Anterior cingulate cortex (tissue), 58 donors: ENCODE results near the gene LSR.
"Not testable (repeated sequence)": the region's sequence is repeated elsewhere in the genome, so short reads cannot be mapped to it uniquely, and the experiment has no call there.

Experiments used
- DNase-seq, 58 donors: peaks; one replicate each; lab custom pipeline; 2025; lab: John Stamatoyannopoulos, UW

The LSR gene

GRCh38 chr19:35216833-35217648 is 31.8 kb upstream of the LSR start:
- peak in 5 of 58 donors; percentile 6 to 19 (median 9) for DNase-seq

DNA sequence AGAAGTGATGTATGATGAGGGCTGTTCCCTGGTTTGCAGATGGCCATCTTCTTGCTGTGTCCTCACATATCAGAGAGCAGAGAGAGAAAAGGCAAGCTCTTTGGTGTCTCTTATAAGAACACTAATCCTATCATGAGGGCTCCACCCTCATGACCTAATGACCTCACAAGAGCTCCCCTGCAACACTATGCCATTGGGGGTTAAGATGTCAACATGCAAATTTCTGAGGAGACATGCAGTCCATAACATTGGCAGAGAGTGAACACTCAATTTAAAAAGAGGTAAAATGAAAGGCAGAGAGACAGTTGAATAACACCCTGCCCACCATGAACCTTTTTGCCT is 31.2 kb upstream of the LSR start:
- no peak for DNase-seq

- no peak for DNase-seq
These were observed 29.8 kb upstream of the LSR start for GRCh38 chr19:35219008-35219407.

- DNase-seq, result no peak
These were observed 28.4 kb upstream of the LSR start for GRCh38 chr19:35220315-35220921.

GRCh38 chr19:35220973-35221590 is 27.7 kb upstream of the LSR start:
- DNase-seq, result not testable (repeated sequence)

DNA sequence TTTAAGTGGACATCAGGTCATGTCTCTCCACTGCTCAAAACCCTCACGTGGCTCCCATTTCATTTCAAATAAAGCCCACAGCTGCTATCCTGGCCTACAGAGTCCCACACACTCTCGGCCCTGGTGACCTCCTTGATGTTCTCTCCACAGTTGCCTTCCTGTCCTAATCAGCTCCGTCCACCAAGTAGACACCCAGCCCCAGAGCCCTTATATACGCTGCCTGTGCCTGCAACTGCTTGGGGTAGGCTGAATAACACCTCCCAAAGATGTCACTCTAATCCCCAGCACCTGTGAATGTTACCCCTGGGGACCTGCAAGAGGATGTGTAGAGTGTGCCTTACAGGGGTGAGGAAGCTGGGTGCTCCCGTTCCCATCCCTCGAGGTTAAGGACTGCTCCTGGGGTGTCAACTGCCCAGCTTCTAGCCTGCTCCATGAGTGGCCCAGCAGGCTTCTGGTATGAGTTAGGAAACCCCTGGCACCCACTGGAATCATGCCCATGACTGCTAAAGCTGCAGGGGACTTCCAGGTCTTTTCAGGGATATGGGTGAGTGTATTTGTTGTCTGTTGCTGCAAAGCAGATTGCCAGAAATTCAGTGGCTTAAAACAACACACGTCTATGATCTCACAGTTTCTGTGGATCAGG is 26.3 kb upstream of the LSR start:
- DNase-seq, result no peak

- no peak for DNase-seq
These were observed 25.6 kb upstream of the LSR start for GRCh38 chr19:35223084-35223790.

GRCh38 chr19:35223862-35224505 is 24.8 kb upstream of the LSR start:
- DNase-seq, result peak in 1 of 58 donors; percentile 26

- no peak for DNase-seq
These were observed 23.9 kb upstream of the LSR start for GRCh38 chr19:35224681-35225571.

- no peak for DNase-seq
These were observed 22.9 kb upstream of the LSR start for GRCh38 chr19:35225951-35226350.

- DNase-seq, result no peak
These were observed 22.1 kb upstream of the LSR start for GRCh38 chr19:35226748-35227147.

- peak in 20 of 58 donors; percentile 1 to 61 (median 29) for DNase-seq
These were observed 20.4 kb upstream of the LSR start, which contains the start of gene FAM187B for GRCh38 chr19:35228177-35228930. Gene FAM187B, minus strand, starts transcription at chr19:35228739. Its CDS starts 59 bp downstream, at chr19:35228680.

GRCh38 chr19:35229601-35230000 is 19.2 kb upstream of the LSR start:
- no peak for DNase-seq

DNA sequence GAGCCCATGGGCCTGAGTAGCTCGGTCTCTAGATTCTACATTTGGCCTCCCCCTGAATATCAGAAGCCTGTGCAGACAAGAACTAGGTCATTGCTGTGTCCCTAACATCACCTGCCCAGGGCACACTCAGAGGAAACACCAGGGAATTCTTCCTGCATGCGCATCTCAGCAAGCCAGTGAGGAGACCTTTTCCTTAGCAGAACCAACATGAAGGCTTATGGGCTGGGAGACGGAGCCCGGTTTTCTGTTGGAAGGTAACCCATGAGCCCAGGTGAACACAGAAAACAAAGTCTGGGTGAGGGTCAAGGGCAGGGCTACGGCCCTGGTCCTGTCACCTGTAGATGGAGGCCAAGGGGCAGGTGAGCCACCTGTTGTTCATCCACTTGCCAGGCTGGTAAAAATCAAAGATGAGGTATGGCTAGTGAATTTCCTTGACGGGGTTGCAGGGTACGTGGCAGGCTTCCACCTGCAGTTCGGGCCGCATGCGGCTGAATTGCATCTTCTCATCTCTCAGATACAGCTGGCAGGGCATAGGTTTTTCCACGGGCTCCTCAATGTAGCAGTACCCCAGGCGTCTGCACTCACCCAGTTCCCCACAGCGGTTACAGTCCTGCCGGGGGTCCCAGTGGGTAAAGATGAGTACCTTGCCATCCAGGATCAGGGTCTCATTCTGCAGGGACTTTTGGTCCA is 16.7 kb upstream of the LSR start:
- DNase-seq, result no peak

DNA sequence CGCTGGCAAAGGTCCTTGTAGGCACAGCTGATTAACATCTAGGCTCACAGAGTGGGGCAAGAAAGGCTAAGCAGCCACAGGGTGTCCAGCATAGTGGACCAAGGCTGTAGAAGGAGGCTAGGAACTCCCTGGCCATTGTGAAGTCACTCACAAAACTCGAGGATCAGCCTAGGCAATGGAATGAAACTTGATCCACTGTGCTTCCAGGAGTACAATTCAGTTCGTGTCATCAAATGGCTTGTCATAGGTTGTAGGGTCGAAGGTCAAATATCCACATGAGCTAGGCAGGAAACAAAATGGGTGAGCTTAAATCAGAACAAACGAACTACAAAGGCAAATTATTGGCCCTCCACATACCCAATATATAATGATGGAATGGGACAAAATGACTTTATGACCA is 15.9 kb upstream of the LSR start:
- no peak for DNase-seq

- DNase-seq, result no peak
These were observed 12.0 kb upstream of the LSR start for GRCh38 chr19:35236638-35237400.

DNA sequence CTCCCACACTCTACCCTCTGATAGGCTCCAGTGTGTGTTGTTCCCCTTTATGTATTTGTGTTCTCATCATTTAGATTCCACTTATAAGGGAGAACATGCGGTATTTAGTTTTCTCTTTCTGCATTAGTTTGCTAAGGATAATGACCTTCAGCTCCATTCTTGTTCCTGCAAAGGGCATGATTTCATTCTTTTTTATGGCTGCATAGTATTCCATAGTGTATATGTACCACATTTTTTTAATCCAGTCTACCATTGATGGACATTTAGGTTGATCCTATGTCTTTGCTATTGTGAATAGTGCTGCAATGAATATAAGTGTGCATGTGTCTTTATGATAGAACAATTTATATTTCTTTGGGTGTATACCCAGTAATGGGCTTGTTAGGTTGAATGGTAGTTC is 9.2 kb upstream of the LSR start:
- not testable (repeated sequence) for DNase-seq
